ENCODE data around the gene DYNLT5. TPM values are rescaled to one million over a fixed set of nuclear protein-coding genes. Genes with fewer than 3 reads are reported as not detected.

DYNLT5 gene
- polyA plus RNA-seq, 1 of the 3 experiments (the other 2 are of a cell fraction): not detected

DNA sequence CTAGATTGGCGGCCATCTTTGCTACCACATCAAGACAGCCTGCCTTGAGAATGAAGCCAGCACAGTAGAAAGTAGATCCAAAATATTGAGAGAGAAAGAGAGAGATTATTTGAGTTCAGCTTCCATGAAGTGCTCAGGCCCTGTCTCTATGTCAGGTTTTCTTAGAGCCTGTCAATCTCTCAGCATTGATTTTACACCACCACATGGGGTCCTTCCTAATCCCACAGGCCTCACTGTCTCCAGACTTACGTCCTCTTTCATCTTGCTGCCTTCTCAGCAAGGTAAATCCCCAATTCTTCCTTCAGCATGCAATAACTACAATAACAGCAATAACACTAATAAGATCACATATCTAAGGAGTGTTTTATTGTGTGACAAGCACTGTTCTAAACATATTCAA, 21.0 kb downstream of the DYNLT5 start:
- H3K9me3 ChIP-seq: no peaks in the 10 kb centered on the region
- ChIA-PET CTCF (interaction anchor here (0.9 kb wide), 1 partner anchor 8 kb away, joined by 4 read pairs; no protein-coding TSS in a partner anchor), POLR2A (no interaction called here)
- H3K4me3 ChIP-seq (ENCODE audit: low read depth in 2 of 2, low read length in 1 of 2): no peak overlapping the region
- H3K79me2 ChIP-seq (ENCODE audit: insufficient read depth): no peaks in the 10 kb centered on the region
- no peak overlapping the region for H2AFZ ChIP-seq (ENCODE audit: low read depth)
- H3K27me3 ChIP-seq (ENCODE audit: insufficient read depth): no peaks in the 10 kb centered on the region
- DNase-seq: no peak
- no peak overlapping the region for H3K9ac ChIP-seq
- no peak overlapping the region for H3K27ac ChIP-seq (ENCODE audit: low read depth in 2 of 2, low read length in 1 of 2)
- H3K4me2 ChIP-seq: no peak overlapping the region
- no peaks in the 10 kb centered on the region for H3F3A ChIP-seq (replicated peaks; ENCODE audit: insufficient read depth)
- no peaks in the 10 kb centered on the region for H3K36me3 ChIP-seq (replicated peaks in 1 of 2; ENCODE audit: control insufficient read depth in 1 of 2, insufficient read depth in 2 of 2, low read length in 1 of 2)
- TF ChIP-seq SIN3A (IDR thresholded peaks at IDR 0.05; ENCODE audit: borderline replicate concordance, low read depth, low read length) (no peak), GABPA (IDR thresholded peaks at IDR 0.05; ENCODE audit: low read depth) (no peak)
- H4K20me1 ChIP-seq (ENCODE audit: insufficient read depth): no peaks in the 10 kb centered on the region
- 73% methylated on average over 2 of the region's 2 CpGs for WGBS (ENCODE audit: low lambda C conversion rate)
- H3K9me2 ChIP-seq: no peaks in the 10 kb centered on the region
- H3K4me1 ChIP-seq (ENCODE audit: control insufficient read depth in 1 of 2, insufficient read depth in 2 of 2, low read depth in 1 of 2, low read length in 1 of 2): no peaks in the 10 kb centered on the region; a peak in 2 of 4 replicates

GRCh38 chr1:66774438-66774837, 22.2 kb downstream of the DYNLT5 start:
- Histone ChIP-seq H3K4me1 (ENCODE audit: control insufficient read depth in 1 of 2, insufficient read depth in 2 of 2, low read depth in 1 of 2, low read length in 1 of 2) (no peaks in the 10 kb centered on the region; a peak in 2 of 4 replicates), H3K4me2 (no peak overlapping the region), H3K27ac (ENCODE audit: low read depth in 2 of 2, low read length in 1 of 2) (no peak overlapping the region), H3K79me2 (ENCODE audit: insufficient read depth) (no peaks in the 10 kb centered on the region), H3K9me3 (no peaks in the 10 kb centered on the region), H3K27me3 (ENCODE audit: insufficient read depth) (no peaks in the 10 kb centered on the region), H3K9ac (no peak overlapping the region), H3F3A (replicated peaks; ENCODE audit: insufficient read depth) (no peaks in the 10 kb centered on the region), H2AFZ (ENCODE audit: low read depth) (no peak overlapping the region), H3K4me3 (ENCODE audit: low read depth in 2 of 2, low read length in 1 of 2) (no peak overlapping the region), H3K36me3 (replicated peaks in 1 of 2; ENCODE audit: control insufficient read depth in 1 of 2, insufficient read depth in 2 of 2, low read length in 1 of 2) (no peaks in the 10 kb centered on the region), H4K20me1 (ENCODE audit: insufficient read depth) (no peaks in the 10 kb centered on the region), H3K9me2 (no peaks in the 10 kb centered on the region)
- ChIA-PET CTCF (interaction anchor here (1.1 kb wide), 1 partner anchor 9 kb away, joined by 3 read pairs; no protein-coding TSS in a partner anchor), POLR2A (no interaction called here)
- DNase-seq: no peak
- WGBS (ENCODE audit: low lambda C conversion rate): 20% methylated on average over 2 of the region's 2 CpGs
- TF ChIP-seq EP300 (IDR thresholded peaks at IDR 0.05; ENCODE audit: borderline replicate concordance in 1 of 2, low read depth in 1 of 2, low read length in 1 of 2): no peak
- TF ChIP-seq, protein P1, sequence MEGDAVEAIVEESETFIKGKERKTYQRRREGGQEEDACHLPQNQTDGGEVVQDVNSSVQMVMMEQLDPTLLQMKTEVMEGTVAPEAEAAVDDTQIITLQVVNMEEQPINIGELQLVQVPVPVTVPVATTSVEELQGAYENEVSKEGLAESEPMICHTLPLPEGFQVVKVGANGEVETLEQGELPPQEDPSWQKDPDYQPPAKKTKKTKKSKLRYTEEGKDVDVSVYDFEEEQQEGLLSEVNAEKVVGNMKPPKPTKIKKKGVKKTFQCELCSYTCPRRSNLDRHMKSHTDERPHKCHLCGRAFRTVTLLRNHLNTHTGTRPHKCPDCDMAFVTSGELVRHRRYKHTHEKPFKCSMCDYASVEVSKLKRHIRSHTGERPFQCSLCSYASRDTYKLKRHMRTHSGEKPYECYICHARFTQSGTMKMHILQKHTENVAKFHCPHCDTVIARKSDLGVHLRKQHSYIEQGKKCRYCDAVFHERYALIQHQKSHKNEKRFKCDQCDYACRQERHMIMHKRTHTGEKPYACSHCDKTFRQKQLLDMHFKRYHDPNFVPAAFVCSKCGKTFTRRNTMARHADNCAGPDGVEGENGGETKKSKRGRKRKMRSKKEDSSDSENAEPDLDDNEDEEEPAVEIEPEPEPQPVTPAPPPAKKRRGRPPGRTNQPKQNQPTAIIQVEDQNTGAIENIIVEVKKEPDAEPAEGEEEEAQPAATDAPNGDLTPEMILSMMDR (IDR thresholded peaks at IDR 0.05): no peak
- TF ChIP-seq EZH2phosphoT487 (IDR thresholded peaks at IDR 0.05; ENCODE audit: borderline replicate concordance, low read depth): no peak
- no peak for TF ChIP-seq JUND (IDR thresholded peaks at IDR 0.05)
- no peak for TF ChIP-seq RXRA (IDR thresholded peaks at IDR 0.05; ENCODE audit: borderline replicate concordance, low read depth)
- no peak for TF ChIP-seq NFIC (IDR thresholded peaks at IDR 0.05; ENCODE audit: borderline replicate concordance)
- TF ChIP-seq GABPA (IDR thresholded peaks at IDR 0.05; ENCODE audit: low read depth): no peak
- no peak for TF ChIP-seq FOXM1 (IDR thresholded peaks at IDR 0.05; ENCODE audit: low read depth)
- TF ChIP-seq PBX3 (IDR thresholded peaks at IDR 0.05): no peak
- no peak for TF ChIP-seq MEF2A (IDR thresholded peaks at IDR 0.05; ENCODE audit: borderline replicate concordance, low read depth)
- no peak for TF ChIP-seq GATA2 (CRISPR knock-in tag; IDR thresholded peaks at IDR 0.05)
- TF ChIP-seq TEAD4 (IDR thresholded peaks at IDR 0.05; ENCODE audit: borderline replicate concordance, insufficient read depth): no peak
- TF ChIP-seq, protein P2, sequence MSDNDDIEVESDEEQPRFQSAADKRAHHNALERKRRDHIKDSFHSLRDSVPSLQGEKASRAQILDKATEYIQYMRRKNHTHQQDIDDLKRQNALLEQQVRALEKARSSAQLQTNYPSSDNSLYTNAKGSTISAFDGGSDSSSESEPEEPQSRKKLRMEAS (IDR thresholded peaks at IDR 0.05; ENCODE audit: low read depth): no peak
- TF ChIP-seq, protein P3, sequence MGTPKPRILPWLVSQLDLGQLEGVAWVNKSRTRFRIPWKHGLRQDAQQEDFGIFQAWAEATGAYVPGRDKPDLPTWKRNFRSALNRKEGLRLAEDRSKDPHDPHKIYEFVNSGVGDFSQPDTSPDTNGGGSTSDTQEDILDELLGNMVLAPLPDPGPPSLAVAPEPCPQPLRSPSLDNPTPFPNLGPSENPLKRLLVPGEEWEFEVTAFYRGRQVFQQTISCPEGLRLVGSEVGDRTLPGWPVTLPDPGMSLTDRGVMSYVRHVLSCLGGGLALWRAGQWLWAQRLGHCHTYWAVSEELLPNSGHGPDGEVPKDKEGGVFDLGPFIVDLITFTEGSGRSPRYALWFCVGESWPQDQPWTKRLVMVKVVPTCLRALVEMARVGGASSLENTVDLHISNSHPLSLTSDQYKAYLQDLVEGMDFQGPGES (IDR thresholded peaks at IDR 0.05; ENCODE audit: low read depth, low read length): no peak
- no peak for TF ChIP-seq NRF1 (IDR thresholded peaks at IDR 0.05; ENCODE audit: low read depth, low read length)
- TF ChIP-seq, protein P4, sequence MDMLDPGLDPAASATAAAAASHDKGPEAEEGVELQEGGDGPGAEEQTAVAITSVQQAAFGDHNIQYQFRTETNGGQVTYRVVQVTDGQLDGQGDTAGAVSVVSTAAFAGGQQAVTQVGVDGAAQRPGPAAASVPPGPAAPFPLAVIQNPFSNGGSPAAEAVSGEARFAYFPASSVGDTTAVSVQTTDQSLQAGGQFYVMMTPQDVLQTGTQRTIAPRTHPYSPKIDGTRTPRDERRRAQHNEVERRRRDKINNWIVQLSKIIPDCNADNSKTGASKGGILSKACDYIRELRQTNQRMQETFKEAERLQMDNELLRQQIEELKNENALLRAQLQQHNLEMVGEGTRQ (IDR thresholded peaks at IDR 0.05; ENCODE audit: borderline replicate concordance, low read depth, low read length): no peak
- no peak for TF ChIP-seq ELF1 (IDR thresholded peaks at IDR 0.05)
- no peak for TF ChIP-seq POLR2AphosphoS5 (IDR thresholded peaks at IDR 0.05; ENCODE audit: low read depth, low read length)
